GM21737 (cell line): Measurements from ENCODE around the gene GATAD2A.
A peak's percentile ranks its signal among the peaks of the same experiment; 100 is the strongest.
"Not testable (repeated sequence)": the region's sequence is repeated elsewhere in the genome, so short reads cannot be mapped to it uniquely, and the experiment has no call there.

Source experiments
- ATAC-seq: cut with Tn5 transposase; IDR thresholded peaks from one replicate; pipeline ENCODE4 v1.9.1; 2021; ENCODE audit warnings: mild to moderate bottlenecking, moderate library complexity; ENCODE audit not compliant: unreplicated experiment

GATAD2A gene

GRCh38 chr19:19446655-19447437 is 41.4 kb downstream of the GATAD2A start:
- ATAC-seq = no peak

DNA sequence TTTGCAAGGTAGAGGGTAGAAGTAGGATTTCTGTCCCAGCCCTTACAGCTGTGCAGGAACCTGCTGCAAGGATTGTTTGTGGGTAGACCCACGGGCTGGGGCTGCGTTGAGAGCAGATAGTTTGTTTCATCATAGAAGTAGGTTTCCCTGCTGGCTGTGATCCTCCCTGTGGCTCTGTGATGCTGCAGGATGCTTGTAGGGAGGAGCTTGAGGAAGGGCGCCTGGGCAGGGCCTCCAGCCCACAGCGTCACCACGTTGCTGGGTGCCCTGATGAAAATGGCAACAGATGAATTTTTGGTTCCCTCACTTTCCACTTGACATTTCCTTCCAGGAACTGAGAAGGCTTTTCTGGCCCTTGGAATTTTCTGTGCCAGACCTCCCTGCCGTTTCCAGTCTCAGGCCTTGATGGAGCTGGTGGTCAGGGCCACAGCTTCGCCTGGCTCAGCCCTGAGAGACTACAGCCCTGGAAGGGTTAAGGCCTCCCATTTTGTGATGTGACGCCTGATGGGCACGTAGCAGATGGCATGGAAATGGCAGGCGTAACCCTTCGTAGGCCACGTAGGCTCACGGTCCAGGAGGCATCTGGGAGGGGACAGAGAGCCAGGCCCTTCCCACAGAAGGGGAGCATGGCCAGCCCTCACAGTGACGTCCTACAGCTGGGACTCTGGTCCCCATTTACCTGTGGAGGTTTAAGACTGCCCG is 42.2 kb downstream of the GATAD2A start:
- ATAC-seq = no peak

GRCh38 chr19:19448238-19448544 is 42.7 kb downstream of the GATAD2A start:
- ATAC-seq = no peak

DNA sequence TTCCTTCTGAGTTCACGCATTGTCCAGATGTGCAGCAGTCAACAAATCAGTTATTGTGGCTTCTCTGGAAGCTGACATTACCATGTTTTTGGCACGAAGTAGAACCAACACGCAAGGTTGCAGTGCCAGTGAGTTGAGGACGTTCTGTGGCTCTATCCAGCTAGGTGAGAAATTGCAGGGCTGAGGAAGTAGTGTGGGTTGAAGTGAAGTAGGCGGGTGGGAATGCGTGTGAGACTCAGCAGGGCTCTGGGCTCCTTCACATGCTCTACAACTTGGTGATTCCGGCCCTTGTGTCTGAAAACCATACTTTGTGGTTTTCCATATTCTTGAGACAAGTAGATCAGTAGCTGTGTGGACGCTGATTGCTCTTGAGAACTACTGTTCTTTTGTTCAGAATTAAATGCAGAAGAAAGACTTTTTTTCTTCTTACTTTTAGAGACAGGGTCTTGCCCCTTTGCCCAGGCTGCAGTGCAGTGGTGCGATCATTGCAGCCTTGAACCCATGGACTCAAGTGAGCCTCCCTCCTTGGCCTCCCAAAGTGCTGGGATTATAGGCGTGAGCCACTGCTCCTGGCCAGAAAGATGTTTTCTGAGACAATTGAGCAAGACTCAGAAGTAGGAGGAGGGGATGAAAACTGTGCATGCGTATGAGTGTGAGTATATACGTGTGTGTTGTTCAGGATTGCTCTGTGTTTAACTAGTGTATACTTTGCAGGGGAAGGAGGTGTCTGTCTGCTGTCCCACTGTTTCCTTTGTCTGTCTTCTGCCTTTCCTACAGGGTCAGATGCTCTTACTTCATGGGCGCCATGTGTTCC is 46.2 kb downstream of the GATAD2A start:
- no peak for ATAC-seq

- ATAC-seq = no peak
Measured at GRCh38 chr19:19452243-19453124, 47.0 kb downstream of the GATAD2A start.

GRCh38 chr19:19453125-19453454 is 47.6 kb downstream of the GATAD2A start:
- no peak for ATAC-seq

DNA sequence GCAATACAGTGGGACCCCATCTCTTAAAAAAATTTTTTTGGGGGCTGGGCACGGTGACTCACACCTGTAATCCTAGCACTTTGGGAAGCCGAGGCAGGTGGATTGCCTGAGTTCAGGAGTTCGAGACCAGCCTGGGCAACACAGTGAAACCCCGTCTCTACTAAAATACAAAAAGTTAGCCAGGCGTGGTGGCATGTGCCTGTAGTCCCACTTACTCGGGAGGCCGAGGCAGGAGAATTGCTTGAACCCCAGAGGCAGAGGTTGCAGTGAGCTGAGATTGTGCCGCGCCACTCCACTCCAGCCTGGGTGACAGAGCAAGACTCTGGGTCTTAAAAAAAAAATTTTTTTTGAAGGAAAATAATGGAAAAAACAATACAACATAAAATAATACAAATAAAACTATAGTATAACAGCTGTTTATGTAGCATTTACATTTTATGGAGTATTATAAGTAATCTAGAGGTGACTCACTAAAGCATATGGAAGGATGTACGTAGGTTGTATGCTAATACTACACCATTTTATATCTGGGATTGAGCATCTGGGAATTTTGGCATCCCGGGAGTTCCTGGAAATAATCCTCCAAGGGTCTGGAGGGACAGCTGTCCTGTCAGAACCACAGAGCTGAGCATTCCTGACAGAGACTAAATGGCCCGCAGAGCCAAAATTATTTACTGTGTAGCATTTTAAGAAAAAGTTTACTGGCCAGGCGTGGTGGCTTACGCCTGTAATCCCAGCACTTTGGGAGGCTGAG is 49.9 kb downstream of the GATAD2A start:
- ATAC-seq = not testable (repeated sequence)

GRCh38 chr19:19457671-19458070 is 52.2 kb downstream of the GATAD2A start:
- ATAC-seq = no peak

DNA sequence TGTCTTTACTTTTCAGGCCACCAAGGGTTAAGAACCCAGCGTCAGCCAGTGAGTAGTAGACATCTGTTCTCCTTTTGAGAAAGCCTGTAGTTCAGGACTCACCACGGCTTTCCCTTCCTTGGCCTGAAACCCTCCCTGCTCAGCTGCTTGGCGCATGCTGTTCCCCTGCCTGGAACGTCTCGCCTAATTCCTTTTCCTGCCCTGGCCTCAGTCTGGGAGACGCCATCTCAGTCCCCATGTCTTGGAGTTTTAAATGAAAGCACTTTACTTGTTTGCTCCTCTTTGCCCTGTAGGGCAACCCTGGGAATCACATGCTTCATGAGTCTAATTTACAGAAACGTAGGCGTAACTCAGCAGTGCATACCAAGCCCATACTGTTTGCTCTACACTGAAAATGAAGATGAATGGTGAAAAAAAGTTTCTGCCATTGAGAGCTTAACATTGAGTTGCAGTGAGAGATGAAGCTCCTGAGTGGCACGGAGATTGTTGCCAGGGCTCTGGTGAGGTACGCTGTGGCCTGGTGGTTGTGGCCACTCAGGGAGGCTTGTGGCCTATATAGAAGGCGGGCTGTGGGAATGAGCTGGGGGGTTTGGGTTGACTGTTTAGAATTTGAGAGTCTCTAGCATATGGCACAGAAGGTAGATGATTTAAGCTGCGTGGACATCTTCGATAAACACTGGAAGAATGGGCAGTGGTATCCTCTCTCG is 52.8 kb downstream of the GATAD2A start:
- no peak for ATAC-seq

DNA sequence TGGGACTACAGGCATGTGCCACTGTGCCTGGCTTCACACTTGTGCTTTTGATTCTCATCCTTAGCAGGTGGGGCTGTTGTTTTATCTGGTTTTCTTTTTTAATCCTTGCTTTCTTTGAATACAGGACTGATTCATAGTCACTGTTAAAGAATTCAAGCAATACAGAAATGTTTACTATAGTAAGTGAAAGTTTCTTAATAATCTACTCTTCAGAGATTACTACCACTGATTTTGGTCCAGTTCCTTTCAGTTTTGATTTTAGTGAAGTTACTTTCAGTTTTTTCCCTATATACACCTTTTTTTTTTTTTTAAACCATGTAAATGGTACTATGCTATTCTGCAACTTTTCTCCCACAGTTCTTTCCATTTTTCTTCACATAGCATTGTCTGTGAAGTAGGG is 53.6 kb downstream of the GATAD2A start:
- no peak for ATAC-seq

GRCh38 chr19:19459707-19460251 is 54.3 kb downstream of the GATAD2A start:
- peak; percentile 38 for ATAC-seq

DNA sequence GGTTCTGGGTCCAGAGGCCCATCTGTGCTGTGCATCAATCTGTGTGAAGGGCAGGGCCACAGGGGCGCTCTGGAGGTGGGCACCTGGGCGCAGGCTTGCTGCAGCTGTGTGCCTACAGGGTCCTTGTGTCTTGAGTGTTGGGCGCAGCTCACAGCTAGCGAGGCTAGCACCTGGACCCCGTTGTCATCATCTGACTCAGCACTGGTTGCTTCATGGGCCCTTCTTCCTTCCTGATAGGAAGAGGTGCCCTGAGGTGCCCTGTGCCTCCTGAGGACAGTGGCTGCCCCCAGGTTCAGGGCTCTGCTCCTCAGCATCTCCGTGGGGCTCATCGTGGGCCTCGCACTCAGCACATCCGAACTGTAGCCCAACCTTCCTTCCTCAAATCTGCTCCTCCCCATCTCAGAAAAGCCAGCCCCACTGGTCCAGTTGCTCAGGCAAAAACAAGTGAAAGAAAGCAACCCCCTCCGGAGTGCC is 54.8 kb downstream of the GATAD2A start:
- peak; percentile 16 for ATAC-seq

DNA sequence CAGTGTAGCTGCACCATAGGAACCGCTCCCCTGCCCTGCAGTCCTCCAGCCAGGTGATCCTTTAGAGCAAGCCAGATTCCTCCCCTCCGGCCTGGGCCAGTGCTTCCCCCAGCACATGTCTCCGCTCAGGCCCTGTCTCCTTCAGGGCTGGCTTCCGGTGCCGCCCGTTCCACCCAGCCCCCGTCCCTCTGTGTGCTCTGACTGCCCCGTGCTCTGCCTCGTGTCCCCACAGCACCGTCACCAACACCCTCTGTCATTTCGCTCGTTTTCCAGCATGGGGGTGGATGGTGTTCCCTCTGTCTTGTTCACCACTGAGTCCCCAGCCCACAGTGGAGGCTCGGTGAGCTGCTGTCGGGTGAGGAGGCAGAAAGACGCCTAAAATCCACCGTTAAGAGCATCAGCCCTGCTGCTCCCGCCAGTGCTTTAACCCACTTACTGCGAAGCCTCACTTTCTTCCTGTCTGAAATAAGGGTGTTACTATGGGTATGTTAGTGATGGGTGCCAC is 55.3 kb downstream of the GATAD2A start:
- ATAC-seq = peak; percentile 45

DNA sequence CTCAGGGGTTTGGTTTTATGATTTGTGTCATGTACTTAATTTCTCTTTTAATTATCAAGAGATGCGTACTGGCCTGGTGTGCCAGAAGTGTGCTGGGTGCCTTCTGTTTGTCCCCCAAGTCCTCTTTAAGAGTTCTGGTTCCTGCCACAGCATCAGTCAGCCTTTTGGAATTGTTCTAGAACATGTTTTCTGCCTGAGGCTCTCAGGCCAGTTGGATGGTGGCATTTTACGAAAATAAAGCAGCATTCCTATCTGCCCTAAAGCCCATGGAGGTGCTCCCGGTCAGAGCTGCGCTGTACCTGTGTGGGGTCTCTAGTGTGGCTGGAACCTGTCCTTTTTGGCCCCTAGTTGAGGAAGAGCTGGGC is 55.8 kb downstream of the GATAD2A start:
- no peak for ATAC-seq

- no peak for ATAC-seq
Measured at GRCh38 chr19:19461671-19462622, 56.5 kb downstream of the GATAD2A start.

- no peak for ATAC-seq
Measured at GRCh38 chr19:19463348-19464117, 58.1 kb downstream of the GATAD2A start.
